Transverse colon (tissue), 4 donors: Measurements from ENCODE around the gene CNTNAP2. TPM values are rescaled to one million over a fixed set of nuclear protein-coding genes. Genes with fewer than 3 reads are reported as not detected.

Source experiments
- DNase-seq: peaks from one replicate; pipeline ENCODE4 v3.0.0-alpha.2; 2019
- H3K27ac ChIP-seq, 4 donors: fragments of 200-600 bp; sonication (generic); 2 replicates each; pipeline ENCODE4 v1.5.1; 2016 to 2018; ENCODE audit warnings: inconsistent platforms in 4 of 4
- H3K27me3 ChIP-seq: fragments of 200-600 bp; sonication (generic); 2 replicates; pipeline ENCODE4 v1.5.1; 2017; ENCODE audit warnings: inconsistent platforms
- H3K36me3 ChIP-seq, 4 donors: fragments of 200-600 bp; sonication (generic); 2 replicates each; pipeline ENCODE4 v1.5.1; 2017 to 2019; ENCODE audit warnings: inconsistent platforms in 4 of 4
- H3K4me1 ChIP-seq, 4 donors: fragments of 200-600 bp; sonication (generic); 2 replicates each; pipeline ENCODE4 v1.5.1; 2017 to 2020; ENCODE audit warnings: inconsistent platforms in 4 of 4
- H3K4me3 ChIP-seq, 4 donors: fragments of 200-600 bp; sonication (generic); 1 replicate in 1 of 4; 2 replicates in 3 of 4; pipeline versions ENCODE4 v1.5.1 to v1.6.1; 2017 to 2019; ENCODE audit warnings: inconsistent platforms in 4 of 4
- H3K9me3 ChIP-seq, 2 donors: fragments of 200-600 bp; sonication (generic); 2 replicates each; pipeline ENCODE4 v1.5.1; 2017 to 2019; ENCODE audit warnings: inconsistent platforms in 2 of 2
- EP300 ChIP-seq: sonication (generic); formaldehyde crosslinking; IDR thresholded peaks from one replicate; pipeline ENCODE4 v1.6.1; 2017; ENCODE audit warnings: antibody characterized with exemption, low read depth
- POLR2A ChIP-seq: fragments of 450-650 bp; IDR thresholded peaks from one replicate; pipeline ENCODE4 v1.6.1; 2016; ENCODE audit warnings: antibody characterized with exemption, mild to moderate bottlenecking, moderate library complexity
- POLR2AphosphoS5 ChIP-seq, 3 donors: sonication (generic); formaldehyde crosslinking; IDR thresholded peaks; one replicate each; pipeline ENCODE4 v1.6.1; 2016; ENCODE audit warnings: antibody characterized with exemption in 3 of 3
- WGBS, 2 donors: methylation state at CpG; one replicate each; pipeline ENCODE4 v1.1.5; 2018; ENCODE audit warnings: low coverage in 1 of 2; 5-methylcytosine and 5-hydroxymethylcytosine counted together
- in situ Hi-C, 4 donors: fragments of 200-750 bp; cut with MboI; loops; one replicate each; pipeline versions ENCODE4 v1.15.0 to v1.15.1; 2017; ENCODE audit warnings: low sequenced_read_pairs in 3 of 4, low pct_ligation_motif_present in 1 of 4, low pct_unique_long_range_greater_than_20kb in 1 of 4
- intact Hi-C: fragments of 100-400 bp; cut with DNase I; formaldehyde crosslinking; loops from one replicate; pipeline ENCODE4 v1.15.1; 2023; ENCODE audit warnings: low total_unique reads
- total RNA-seq, 4 donors: library from RNA; depleted of rRNA; stranded (reverse); fragments of >200 nt; gene quantifications; one replicate each; pipeline ENCODE4 v1.1.0, GENCODE V29; 2016
- TF ChIP-seq, protein P1 (sequence below), 5 experiments: fragments of 200-600 bp in 3 of 5; fragments of 450-650 bp in 2 of 5; sonication (generic) in 3 of 5; IDR thresholded peaks; 1 replicate in 2 of 5; 2 replicates in 3 of 5; pipeline ENCODE4 v1.5.1; 2016 to 2017; ENCODE audit warnings: antibody characterized with exemption in 5 of 5, inconsistent platforms in 3 of 5, mild to moderate bottlenecking in 2 of 5, moderate library complexity in 1 of 5

Gene CNTNAP2
- total RNA-seq, 4 donors from 2014 or later, result 0.60 to 2.9 (median 2.4) TPM

DNA sequence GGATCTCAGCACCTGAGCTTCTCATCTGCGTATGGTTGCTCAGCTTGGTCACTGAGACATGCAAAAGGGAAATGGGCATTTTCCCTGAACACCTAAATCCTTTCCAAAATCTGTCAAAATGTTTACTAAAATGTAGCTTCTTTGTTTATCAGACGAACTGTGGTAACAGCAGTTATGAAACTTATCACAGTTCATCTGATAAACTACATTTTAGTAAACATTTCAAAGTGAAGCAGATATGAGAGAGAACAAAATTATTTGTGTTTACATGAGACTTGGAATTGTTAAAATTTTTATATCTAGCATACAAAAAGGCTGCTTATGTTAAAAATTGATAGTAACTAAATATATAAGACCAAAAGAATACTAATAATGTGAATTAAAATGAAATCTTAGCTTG is 1900.5 kb downstream of the CNTNAP2 start:
- H3K4me3 ChIP-seq, result no peak overlapping the region
- H3K4me1 ChIP-seq, result no peaks in the 10 kb centered on the region
- no peak overlapping the region for H3K27ac ChIP-seq
- intact Hi-C loops, result no loop called here
- in situ Hi-C loops, result no loop called here
- 55 to 67% methylated on average over 2 of the region's 2 CpGs for WGBS, 2 donors
- no peaks in the 10 kb centered on the region for H3K27me3 ChIP-seq
- H3K36me3 ChIP-seq, result no peaks in the 10 kb centered on the region
- DNase-seq, result no peak
- H3K9me3 ChIP-seq, result no peaks in the 10 kb centered on the region
- TF ChIP-seq, protein P1, sequence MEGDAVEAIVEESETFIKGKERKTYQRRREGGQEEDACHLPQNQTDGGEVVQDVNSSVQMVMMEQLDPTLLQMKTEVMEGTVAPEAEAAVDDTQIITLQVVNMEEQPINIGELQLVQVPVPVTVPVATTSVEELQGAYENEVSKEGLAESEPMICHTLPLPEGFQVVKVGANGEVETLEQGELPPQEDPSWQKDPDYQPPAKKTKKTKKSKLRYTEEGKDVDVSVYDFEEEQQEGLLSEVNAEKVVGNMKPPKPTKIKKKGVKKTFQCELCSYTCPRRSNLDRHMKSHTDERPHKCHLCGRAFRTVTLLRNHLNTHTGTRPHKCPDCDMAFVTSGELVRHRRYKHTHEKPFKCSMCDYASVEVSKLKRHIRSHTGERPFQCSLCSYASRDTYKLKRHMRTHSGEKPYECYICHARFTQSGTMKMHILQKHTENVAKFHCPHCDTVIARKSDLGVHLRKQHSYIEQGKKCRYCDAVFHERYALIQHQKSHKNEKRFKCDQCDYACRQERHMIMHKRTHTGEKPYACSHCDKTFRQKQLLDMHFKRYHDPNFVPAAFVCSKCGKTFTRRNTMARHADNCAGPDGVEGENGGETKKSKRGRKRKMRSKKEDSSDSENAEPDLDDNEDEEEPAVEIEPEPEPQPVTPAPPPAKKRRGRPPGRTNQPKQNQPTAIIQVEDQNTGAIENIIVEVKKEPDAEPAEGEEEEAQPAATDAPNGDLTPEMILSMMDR (IDR thresholded peaks at IDR 0.05), result no peak
- no peak for TF ChIP-seq POLR2A
- TF ChIP-seq POLR2AphosphoS5 (IDR thresholded peaks at IDR 0.05), result no peak
- no peak for TF ChIP-seq EP300

DNA sequence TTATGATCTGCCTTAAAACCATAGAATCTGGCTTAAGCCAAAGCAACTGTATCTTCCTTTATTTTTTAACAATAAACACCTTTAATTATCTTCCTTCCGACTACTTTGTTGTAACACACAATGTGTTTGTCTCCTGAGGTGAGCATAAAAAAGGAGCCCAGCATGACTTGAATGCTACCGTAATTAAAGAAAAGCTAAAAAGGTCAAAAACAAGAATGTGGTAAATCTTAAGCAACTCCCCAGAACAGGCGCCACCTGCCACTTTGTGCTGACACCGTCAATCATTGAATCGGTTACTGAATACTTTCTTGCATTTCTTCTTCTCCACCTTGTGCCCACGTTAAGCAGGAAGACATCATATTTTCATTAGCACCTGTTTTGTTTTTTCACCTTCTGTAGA is 1904.1 kb downstream of the CNTNAP2 start:
- Histone ChIP-seq H3K36me3 (no peaks in the 10 kb centered on the region), H3K9me3 (no peaks in the 10 kb centered on the region), H3K27me3 (no peaks in the 10 kb centered on the region), H3K4me1 (no peaks in the 10 kb centered on the region), H3K4me3 (no peak overlapping the region), H3K27ac (no peak overlapping the region)
- in situ Hi-C loops (no loop called here), intact Hi-C loops (no loop called here)
- DNase-seq, result no peak
- TF ChIP-seq, protein P1 (IDR thresholded peaks at IDR 0.05), result no peak
- TF ChIP-seq POLR2AphosphoS5 (IDR thresholded peaks at IDR 0.05), result no peak
- TF ChIP-seq POLR2A, result no peak
- no peak for TF ChIP-seq EP300
- WGBS, 2 donors, result 66 to 69% methylated on average over 6 of the region's 6 CpGs

DNA sequence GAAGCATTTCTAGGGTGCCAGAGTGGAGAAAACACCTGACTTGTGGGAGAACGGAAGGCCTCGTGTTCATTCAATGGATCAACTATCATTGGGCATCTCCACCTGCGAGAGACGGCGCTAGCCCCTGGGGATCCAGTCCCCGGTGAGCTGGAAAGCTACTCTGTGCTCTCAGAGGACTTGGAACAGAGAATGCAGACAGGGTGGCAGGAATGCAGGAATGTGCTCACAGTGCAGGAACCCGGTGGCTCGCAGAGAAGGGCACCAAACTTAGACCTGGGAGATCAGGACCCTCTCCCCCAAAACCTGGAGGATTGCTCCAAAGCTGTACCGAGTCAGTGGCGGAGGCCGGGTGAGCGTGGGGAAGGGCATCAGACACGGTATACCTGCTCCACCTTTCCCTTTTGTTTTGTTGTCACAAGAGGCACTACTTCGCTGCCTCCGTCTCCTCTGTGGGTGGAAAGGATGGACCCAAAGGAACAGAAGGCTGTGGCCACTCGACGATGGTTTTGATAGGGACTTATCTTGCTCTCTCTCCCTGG is 1905.0 kb downstream of the CNTNAP2 start:
- Histone ChIP-seq H3K4me3 (no peak overlapping the region), H3K36me3 (no peaks in the 10 kb centered on the region), H3K27ac (no peak overlapping the region), H3K9me3 (no peaks in the 10 kb centered on the region), H3K27me3 (no peaks in the 10 kb centered on the region), H3K4me1 (no peaks in the 10 kb centered on the region)
- in situ Hi-C loops (no loop called here), intact Hi-C loops (no loop called here)
- no peak for TF ChIP-seq POLR2A
- WGBS, 2 donors, result 92 to 94% methylated on average over 11 to 17 of the region's 17 CpGs
- DNase-seq, result no peak

DNA sequence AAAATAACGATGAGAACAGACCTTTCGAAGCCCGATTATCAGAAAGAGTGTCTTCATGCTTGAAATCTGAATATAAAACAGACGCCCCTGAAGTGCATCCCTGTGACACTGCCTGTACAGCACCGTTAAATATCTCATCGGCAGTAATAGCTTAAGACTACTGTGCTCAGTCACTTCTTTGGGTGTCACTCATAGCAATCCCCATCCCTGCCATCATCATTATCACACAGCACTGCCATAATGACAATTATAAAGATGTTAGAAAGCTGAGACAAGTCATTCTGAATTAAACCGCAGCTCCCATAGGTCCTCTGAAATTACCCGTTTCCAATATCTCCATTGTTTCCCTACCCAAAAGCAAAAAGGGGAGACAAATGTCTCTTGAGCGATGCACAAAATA is 1906.2 kb downstream of the CNTNAP2 start:
- no peaks in the 10 kb centered on the region for H3K4me1 ChIP-seq
- no peak overlapping the region for H3K27ac ChIP-seq
- 93 to 97% methylated on average over 9 of the region's 9 CpGs for WGBS, 2 donors
- intact Hi-C loops, result no loop called here
- TF ChIP-seq EP300, result no peak
- TF ChIP-seq POLR2AphosphoS5 (IDR thresholded peaks at IDR 0.05), result no peak
- no peak for TF ChIP-seq POLR2A
- TF ChIP-seq, protein P1 (IDR thresholded peaks at IDR 0.05), result no peak
- H3K9me3 ChIP-seq, result no peaks in the 10 kb centered on the region
- in situ Hi-C loops, result no loop called here
- no peak for DNase-seq
- H3K36me3 ChIP-seq, result no peaks in the 10 kb centered on the region
- no peak overlapping the region for H3K4me3 ChIP-seq
- H3K27me3 ChIP-seq, result no peaks in the 10 kb centered on the region

DNA sequence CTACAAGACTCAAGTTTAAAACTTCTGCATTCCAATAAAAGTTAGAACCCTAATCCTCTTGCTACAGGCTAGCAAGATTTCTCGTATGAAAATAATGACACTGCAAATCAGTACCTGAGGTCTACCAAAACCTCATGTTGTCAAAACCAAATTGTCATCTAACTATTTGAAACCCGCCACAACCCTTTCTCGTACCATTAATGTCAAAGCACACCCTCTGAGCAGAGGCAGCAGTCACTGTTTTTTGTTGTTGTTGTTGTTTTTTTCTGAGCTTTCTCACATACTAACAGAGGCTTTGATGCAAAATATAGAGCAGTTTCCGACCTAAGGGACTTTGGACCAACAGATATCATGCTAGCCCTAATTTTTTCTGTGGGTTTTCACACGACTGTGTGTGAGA is 1910.1 kb downstream of the CNTNAP2 start:
- H3K9me3 ChIP-seq, result no peaks in the 10 kb centered on the region
- no peaks in the 10 kb centered on the region for H3K36me3 ChIP-seq
- 59 to 69% methylated on average over 4 to 5 of the region's 5 CpGs for WGBS, 2 donors
- in situ Hi-C loops (no loop called here), intact Hi-C loops (no loop called here)
- no peaks in the 10 kb centered on the region for H3K27me3 ChIP-seq
- TF ChIP-seq EP300 (no peak), POLR2AphosphoS5 (IDR thresholded peaks at IDR 0.05) (no peak), POLR2A (no peak)
- TF ChIP-seq, protein P1 (IDR thresholded peaks at IDR 0.05), result no peak
- DNase-seq, result no peak
- no peak overlapping the region for H3K4me3 ChIP-seq
- H3K4me1 ChIP-seq, result no peaks in the 10 kb centered on the region
- no peak overlapping the region for H3K27ac ChIP-seq
